Stimulated activated CD4-positive, alpha-beta T cell treated with anti-CD3 and anti-CD28 coated beads, Interleukin-15, amount 100 ng/mL, for 48 hours (primary cell): ENCODE results near the gene ARHGAP27.
"Not testable (repeated sequence)": the region's sequence is repeated elsewhere in the genome, so short reads cannot be mapped to it uniquely, and the experiment has no call there.

Source experiments
- DNase-seq, 2 donors: peaks; one replicate each; pipeline ENCODE4 v3.0.0-alpha.2; 2020; ENCODE audit warnings: low read depth in 2 of 2

The ARHGAP27 gene, protein sequence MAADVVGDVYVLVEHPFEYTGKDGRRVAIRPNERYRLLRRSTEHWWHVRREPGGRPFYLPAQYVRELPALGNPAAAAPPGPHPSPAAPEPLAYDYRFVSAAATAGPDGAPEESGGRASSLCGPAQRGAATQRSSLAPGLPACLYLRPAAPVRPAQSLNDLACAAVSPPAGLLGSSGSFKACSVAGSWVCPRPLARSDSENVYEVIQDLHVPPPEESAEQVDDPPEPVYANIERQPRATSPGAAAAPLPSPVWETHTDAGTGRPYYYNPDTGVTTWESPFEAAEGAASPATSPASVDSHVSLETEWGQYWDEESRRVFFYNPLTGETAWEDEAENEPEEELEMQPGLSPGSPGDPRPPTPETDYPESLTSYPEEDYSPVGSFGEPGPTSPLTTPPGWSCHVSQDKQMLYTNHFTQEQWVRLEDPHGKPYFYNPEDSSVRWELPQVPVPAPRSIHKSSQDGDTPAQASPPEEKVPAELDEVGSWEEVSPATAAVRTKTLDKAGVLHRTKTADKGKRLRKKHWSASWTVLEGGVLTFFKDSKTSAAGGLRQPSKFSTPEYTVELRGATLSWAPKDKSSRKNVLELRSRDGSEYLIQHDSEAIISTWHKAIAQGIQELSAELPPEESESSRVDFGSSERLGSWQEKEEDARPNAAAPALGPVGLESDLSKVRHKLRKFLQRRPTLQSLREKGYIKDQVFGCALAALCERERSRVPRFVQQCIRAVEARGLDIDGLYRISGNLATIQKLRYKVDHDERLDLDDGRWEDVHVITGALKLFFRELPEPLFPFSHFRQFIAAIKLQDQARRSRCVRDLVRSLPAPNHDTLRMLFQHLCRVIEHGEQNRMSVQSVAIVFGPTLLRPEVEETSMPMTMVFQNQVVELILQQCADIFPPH

DNA sequence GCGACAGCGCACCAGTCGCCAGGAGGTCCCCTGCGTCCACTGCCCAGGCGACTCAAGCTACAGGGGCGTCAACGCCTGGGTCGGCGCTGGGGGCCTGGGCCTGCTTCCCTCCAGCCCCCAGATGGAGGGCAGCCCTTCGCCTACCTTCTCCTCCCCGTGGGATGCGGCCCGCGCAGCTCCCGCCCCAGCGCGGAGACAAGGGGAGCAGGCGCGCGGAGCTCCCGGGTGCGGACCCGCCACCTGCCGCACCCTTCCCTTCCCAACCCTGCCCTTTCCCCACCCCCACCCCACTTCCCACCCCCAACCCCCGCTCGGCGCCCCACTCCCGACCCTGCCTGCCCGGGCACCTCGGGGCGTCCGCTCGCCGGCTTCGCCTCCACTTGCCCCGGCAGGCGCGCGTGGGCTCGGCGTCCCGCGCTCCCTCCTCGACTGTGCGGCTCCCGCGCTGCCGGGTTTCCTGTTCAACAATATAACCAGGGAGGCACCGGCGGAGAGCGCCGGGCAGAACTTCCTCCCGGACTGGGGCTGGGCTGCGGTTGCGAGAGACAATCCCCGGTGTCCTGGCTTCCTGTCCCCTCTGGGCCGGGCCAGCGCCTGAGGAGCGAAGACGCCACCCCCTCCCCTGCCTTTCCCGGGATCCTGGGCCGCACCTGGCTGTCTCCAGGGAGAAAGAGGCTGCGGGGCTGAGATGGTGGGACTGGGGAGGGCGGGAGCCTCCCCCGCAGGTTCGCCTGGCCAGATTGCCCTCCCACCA, at the start of gene ARHGAP27:
TSS of gene ARHGAP27 (minus strand) at position 466 of the 754 bp plus-strand sequence. CDS start 2,591 bp downstream, outside the sequence.
- no peak for DNase-seq

DNA sequence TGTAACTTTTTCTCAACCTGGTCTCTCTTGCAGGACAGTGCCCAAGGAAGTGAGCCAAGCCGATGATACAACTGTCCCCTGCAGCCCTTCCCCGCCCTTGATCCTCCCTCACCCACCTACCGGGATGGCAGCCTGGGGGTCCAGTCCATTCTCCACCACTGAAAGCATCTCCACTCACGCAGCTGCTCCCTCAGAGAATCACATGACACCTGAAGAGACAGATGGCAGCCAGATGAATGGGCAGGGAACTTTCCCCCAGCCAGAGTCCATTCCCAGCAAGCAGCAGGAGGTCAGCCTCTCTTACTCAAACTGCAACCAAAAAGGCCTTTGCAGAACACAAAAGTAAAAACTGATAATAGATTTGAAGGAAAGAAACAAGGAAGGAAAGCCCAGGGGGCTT, 49.6 kb upstream of the ARHGAP27 start:
- not testable (repeated sequence) for DNase-seq

DNA sequence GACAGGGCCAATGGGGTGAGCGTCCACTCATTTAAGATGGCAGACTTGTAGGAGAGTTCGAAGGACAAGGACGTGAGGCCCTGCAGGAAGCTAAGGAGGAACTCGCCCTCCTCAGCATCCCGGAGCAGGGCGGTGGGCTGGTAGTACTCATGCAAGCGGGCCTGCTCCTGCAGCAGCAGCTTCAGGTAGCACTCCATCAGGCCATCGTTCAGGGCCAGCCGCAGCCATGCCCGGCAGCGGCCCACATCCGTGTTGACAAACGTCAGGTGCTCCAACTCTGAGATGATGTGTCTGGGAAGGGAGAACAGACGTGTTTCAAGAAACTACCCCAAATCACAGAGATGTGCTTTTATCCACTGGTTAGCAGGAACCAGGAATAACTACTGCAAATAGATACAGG, 42.8 kb upstream of the ARHGAP27 start:
- not testable (repeated sequence) for DNase-seq

DNA sequence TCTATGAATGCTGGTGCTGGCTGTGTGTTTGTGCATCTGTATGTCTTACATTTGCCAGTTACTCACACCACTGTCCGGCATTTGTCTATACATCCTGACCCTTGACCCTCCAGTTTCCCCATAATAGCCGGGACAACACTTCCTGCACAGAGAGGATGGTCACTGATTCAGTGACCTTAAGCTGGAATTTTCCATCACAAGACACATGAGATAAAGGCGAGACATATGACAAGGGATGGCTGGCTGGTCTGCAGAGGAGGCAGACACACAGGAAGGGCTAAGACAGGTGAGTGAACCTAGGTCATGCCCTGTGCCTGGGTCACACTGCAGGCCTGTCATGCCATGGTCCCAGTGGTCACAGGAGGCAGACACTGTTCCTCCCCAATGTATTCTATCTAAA, 39.6 kb upstream of the ARHGAP27 start:
- DNase-seq = not testable (repeated sequence)

DNA sequence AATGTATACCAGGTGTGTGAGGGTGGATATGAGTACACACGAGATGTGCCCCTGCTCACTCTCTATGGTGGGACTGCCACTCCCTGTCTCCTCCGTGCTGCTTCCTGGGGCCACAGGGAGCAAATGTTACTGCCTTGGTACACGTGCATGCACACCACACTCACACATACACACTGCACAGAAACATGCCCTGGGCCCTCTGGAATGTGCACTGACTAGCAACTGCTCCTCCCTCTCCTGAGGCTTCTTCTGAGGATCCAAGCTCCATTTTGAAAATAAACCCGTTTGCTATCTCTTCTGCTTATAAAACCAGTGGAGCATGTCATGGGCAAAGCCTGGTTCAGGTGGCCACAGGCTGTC, 36.5 kb upstream of the ARHGAP27 start:
- not testable (repeated sequence) for DNase-seq

DNA sequence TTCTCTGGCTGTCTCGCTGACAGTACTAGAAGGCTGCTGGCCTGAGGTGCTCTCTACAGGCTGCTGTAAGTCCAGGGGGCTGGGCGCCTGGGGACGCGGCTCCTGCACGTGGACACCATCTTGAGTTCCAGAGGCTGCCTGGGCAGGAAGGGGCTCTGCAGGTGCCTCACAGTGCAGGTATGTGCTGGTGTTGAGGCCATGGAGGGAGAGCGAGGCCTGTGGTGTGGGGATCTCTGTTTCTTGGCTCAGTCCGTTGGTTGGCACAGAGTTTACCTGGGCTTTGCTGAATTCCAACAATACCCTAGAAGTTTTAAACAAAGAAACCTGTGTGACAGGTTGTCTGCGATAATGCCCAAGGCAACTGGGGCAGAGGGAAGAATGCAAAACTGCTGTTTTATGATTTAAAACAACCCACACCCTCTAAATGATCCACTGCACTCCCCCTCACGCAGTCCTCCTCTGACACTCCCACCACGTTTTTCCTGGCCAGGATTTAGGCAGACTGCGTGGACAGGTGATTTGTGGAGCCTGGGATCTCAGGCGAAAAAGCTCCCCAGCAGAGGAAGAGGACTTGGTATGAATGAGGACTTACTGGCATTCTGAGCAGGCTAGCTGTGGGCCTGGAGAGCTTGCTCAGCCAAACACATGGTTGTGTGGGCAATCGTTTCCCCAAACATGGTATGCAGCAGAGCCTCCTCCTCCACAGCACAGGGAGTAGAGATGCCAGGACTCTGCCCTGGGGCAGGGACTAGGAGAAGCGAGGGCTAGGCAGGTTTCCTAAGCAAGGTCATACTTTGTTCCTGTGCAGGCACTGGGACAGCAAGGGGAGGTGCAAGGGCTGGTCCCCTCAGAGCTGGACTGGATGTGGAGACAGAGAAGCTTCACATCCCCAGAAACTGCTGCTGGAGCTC, 35.9 kb upstream of the ARHGAP27 start:
- DNase-seq = not testable (repeated sequence)

DNA sequence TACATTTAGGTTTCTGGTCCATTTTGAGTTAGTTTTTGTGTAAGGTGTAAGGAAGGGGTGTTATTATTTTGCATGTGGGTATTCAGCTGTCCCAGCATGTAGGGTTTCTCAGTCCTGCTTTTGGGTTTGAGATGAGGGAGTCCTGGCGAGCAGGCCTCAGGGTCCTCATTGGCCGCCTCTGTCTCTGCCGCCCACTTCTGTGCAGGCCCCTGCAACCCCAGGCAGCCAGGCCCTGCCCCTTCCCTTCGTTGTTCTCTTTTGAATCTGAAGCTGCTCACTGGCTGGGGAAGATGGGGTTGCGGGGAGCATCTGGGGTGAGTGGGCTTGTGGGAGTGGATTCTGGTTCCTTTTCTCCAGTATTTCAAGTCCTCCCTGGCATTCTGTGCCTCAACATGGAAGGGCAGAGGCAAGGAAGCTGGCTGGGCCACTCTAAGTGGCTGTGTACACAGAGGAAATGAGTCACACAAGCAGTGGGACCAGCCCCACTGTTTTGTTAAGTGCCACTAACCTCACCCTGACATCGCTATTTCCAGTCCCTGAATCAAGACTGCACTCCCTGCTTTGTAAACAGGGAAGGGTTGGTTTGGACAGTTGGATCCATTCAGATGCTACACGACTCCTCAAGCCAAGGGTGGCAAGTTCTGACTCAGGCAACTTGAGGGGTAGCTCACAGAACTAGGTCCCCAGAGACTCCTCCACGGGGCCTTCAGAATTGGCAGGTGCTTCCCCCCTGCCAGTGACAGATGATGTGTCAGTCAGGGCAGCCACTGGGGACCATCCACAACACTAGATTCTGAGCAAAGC, 29.1 kb upstream of the ARHGAP27 start:
- DNase-seq = peak; percentile 38 to 40

DNA sequence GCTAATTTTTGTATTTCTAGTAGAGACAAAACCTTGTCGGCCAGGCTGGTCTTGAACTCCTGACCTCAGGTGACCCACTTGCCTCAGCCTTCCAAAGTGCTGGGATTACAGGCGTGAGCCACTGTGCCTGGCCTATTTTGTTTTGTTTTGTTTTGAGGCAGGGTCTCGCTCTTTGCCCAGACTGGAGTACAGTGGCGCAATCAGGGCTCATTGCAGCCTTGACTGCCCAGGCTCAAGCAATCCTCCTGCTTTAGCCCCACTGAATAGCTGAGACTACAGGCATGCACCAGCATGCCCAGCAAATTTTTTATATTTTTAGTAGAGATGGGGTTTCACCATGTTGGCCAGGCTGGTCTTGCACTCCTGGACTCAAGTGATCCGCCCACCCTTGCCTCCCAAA, 27.8 kb upstream of the ARHGAP27 start:
- not testable (repeated sequence) for DNase-seq

DNA sequence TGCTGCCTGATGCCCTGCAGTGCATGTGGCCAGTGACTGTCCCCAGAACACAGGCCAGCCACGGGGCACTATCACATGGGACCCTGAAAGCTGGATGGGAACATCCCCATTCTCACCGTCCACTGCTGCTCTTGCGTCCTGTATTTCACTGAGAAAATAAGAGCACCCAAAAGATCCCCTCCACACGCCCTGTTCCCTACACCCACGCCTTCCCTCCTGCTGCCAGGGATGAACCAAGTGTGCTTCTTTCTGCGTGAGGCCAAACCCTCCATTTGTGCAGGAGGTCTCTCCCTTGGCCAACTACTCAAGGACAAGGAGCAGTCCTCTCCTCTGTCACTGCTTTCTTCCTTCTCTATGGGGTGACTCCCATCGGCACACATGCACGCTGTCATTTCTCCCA, 21.7 kb upstream of the ARHGAP27 start:
- not testable (repeated sequence) for DNase-seq

DNA sequence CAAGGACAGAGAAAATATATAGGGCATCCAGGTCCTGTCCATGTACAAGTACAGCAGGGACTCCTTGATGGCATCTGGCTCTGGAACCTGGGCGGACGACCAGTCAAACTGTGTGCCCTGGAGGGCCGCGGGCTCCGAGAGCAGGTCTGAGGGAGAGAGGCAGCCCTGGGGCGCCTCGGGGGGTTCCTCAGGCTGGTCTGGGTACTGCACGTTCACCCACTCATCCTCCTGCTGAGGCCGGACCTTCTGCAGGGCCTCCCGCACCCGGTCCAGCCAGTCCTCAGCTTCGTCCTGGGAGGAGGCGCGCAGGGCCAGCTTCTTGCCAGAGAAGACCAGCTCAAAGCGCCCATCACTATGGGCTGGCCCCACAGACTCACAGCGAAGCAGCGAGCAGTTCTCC, 21.1 kb upstream of the ARHGAP27 start:
- DNase-seq = not testable (repeated sequence)

DNA sequence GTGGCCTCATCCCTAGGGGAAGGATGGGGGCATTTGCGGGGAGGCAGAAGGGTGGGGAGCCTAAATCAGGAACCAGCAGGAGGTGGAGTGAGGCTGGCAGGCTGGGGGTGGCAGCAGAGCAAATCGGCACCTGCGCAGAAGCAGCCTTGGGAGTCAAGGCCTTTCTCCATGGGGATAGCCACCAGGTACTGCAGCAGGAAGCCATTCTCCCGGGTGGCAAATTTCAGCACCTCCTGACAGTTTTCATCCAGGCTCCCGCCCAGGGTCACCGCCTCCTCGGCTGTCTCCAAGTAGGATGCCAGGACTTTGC, 20.5 kb upstream of the ARHGAP27 start:
- not testable (repeated sequence) for DNase-seq

DNA sequence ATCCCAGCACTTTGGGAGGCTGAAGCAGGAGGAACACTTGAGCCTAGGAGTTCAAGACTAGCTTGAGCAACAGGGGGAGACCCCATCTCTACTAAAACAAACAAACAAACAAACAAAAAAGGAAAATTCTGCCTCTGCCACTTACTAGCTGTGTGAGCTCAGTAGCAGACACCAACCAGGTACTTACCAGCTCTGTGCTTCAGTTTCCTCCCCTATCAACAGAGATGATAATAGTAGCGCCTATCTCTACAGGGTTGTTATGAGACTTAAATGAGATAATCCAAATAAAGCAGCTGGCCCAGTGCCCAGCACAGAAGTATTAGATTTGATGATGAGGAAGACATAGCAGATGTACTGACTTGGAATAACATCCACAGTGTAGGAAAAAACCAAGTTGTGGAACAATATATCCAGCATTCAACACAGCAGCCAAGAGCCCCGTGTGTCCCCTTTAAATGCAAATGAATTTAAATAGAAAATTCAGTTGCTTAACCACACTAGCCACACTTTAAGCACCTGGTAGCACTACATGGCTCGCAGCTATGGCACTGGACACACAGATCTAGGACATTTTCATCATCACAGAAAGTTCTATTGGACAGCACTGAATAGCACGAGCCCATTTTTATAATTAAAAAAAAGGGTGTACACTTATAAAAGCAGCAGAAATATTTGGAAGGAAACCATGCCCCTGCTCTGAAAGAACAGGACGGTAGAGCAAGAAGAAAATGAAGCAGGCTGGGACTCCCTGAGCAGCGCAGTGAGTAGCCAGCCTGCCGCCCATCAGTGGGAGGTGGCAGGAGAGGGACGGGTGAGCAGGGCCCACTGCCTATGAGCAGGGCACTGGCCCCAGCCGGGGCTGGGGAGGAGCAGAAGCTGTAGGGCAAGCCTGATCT, 19.9 kb upstream of the ARHGAP27 start:
- DNase-seq = not testable (repeated sequence)

DNA sequence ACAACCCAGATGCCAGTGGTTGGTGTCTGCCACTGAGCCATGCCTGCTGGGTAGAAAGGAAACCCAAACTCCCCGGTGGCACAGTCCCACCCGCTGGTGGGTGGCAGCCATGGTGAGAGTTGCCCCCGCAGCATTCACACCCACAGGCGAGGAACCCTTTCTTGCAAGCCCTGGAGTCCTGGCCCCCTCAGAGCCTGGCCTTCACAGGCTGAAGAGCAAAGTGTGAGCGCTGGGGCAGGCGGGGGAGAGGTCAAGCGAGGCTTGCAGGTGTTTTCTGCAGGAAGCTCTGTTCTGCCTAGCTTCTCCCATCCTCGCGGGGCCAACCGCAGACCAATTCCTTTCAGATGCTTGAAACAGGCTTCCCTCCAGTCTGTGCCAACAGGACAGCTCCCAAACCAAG, 19.0 kb upstream of the ARHGAP27 start:
- not testable (repeated sequence) for DNase-seq

DNA sequence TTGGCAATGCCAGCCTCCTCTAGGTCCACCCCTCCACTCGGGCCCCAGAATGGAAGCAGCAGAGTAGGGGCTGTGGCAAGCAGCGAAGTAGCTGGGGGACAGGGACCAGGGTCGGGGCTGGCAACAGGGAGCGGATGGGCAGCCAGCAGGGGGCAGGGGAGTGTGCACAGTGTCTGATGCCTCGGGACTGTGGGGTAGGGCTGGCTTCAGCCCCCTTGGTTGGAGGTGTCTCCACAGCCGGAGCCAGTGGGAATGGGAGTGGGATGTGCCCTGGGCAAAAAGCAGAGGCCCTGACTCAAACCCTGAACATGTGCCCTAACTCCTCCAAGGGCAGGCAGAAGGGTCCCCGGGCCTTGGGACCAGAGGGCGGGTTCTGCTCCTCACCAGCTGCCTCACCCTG, 18.5 kb upstream of the ARHGAP27 start:
- no peak for DNase-seq

DNA sequence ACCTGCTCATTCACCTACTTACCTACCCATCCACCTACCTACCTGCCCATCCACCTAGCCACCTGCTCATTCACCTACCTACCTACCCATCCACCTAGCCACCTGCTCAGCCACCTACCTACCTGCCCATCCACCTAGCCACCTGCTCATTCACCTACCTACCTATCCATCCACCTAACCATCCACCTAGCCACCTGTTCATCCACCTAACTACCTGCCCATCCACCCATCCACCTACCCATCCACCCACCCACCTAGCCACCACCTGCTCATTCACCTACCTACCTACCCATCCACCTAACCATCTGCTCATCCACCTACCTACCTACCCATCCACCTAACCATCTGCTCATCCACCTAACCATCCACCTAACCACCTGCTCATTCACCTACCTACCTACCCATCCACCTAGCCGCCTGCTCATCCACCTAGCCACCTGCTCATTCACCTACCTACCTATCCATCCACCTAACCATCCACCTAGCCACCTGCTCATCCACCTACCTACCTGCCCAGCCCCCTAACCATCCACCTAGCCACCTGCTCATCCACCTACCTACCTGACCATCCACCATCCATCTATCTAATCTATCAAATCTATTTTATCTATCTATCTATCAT, 17.1 kb upstream of the ARHGAP27 start:
- DNase-seq = not testable (repeated sequence)

DNA sequence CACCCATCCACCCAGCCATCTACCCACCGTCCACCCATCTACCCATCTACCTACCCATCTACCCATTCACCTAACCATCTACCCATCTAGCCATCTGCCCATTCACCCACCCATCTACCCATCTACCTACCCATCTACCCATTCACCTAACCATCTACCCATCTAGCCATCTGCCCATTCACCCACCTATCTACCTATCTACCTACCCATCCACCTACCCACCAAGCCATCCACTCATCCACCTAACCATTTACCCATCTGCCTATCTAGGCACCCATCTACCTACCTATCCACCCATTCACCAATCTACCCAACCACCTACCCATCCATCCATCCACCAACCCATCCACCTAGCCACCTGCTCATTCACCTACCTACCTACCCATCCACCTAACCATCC, 16.6 kb upstream of the ARHGAP27 start:
- not testable (repeated sequence) for DNase-seq

DNA sequence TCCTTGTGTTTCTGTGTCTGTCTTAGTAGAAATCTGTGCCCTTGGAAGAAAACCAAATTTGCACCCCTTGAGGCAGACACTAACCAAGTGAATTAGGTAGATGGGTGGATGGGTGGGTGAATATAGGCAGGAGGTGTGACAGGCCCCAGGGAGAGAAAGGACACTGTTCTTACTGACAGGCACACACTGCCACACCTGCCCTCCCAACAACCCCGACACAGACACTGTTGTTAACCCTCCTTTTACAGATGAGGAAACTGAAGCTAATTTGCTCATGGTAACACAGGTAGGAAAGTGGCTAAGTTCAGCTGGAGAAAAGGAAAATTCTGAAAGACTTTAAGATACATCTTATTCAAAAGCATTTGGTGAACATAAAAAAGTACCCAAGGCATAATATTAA, 15.8 kb upstream of the ARHGAP27 start:
- not testable (repeated sequence) for DNase-seq

DNA sequence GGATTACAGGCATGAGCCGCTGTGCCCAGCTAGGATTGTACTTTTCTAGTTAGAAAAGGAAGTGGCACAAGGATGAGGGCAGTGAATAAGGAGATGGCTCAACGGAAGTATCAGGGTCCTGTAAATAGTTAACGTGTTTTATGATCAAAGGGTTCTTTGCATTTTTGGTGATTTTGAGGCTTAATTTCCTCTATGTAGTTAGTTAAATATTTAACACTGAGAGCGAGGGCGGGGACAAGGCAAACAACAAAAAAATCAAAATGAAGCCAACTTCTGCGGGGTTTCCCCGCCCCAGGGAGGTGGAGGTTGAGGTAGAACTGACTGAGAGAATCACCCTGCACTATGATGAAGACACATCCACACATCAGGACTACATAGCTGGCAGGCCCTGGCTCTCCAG, 15.4 kb upstream of the ARHGAP27 start:
- DNase-seq = not testable (repeated sequence)

DNA sequence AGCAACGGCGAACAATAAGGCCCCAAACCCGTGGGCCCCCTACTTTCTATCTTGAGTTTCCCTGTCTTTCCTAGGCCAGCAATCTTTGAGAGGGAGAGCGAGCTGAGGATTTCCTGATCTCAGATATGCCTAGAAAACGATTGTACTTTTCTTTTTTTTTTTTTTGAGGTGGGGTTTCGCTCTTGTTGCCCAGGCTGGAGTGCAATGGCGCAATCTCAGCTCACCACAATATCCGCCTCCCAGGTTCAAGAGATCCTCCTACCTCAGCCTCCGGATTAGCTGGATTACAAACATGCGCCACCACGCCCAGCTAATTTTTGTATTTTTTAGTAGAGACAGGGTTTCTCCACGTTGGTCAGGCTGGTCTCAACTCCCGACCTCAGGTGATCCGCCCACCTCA, 15.0 kb upstream of the ARHGAP27 start:
- not testable (repeated sequence) for DNase-seq
